Upper lobe of left lung (tissue), 4 donors: Measurements from ENCODE around the gene MEGF10.

Experiments used
- CTCF ChIP-seq, 6 experiments: fragments of 450-650 bp in 4 of 6; fragments of 200-600 bp in 2 of 6; sonication (generic) in 2 of 6; IDR thresholded peaks; one replicate each; pipeline ENCODE4 v1.5.1; 2016 to 2019; ENCODE audit warnings: antibody characterized with exemption in 6 of 6
- EP300 ChIP-seq, 4 donors: sonication (generic); formaldehyde crosslinking; IDR thresholded peaks; one replicate each; pipeline ENCODE4 v1.5.1; 2017; ENCODE audit warnings: antibody characterized with exemption in 4 of 4, control low read depth in 2 of 4
- POLR2A ChIP-seq, 4 donors: fragments of 450-650 bp; IDR thresholded peaks; one replicate each; pipeline ENCODE4 v1.5.1; 2016 to 2017; ENCODE audit warnings: antibody characterized with exemption in 4 of 4, mild to moderate bottlenecking in 2 of 4
- POLR2AphosphoS5 ChIP-seq, 2 donors: sonication (generic); formaldehyde crosslinking; IDR thresholded peaks; one replicate each; pipeline ENCODE4 v1.5.1; 2017; ENCODE audit warnings: antibody characterized with exemption in 2 of 2

- TF ChIP-seq POLR2A (IDR thresholded peaks at IDR 0.05) (no peak), CTCF (IDR thresholded peaks at IDR 0.05) (no peak), POLR2AphosphoS5 (IDR thresholded peaks at IDR 0.05) (no peak), EP300 (IDR thresholded peaks at IDR 0.05) (no peak)
These were observed 180.6 kb downstream of the MEGF10 start for GRCh38 chr5:127471211-127471610.
